KG1 (cell line): ENCODE measurements around the gene MOXD1.
A peak's percentile ranks its signal among the peaks of the same experiment; 100 is the strongest.
"Not testable (repeated sequence)": the region's sequence is repeated elsewhere in the genome, so short reads cannot be mapped to it uniquely, and the experiment has no call there.

Experiments
- DNase-seq: peaks from one replicate; lab custom pipeline; 2025; lab: John Stamatoyannopoulos, UW

The MOXD1 gene

DNA sequence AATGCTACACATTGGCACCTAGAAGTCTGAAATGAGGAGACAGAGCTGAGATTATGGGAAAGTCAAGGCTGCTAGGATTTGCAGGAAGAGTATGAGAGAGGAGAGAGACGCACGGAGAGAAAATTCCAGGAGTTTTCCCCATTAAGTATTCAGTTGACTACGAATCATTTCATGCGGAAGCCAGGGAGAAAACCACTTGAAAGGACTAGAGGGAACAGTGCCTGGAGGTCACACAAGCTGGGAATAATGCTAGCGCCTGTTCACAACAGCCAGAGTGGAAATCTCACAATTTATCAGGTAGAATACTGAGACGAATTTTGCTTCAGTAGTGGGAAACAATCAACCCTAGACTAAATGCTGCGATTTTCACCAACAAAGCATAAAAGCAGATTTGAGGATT lies 118.6 kb downstream of the MOXD1 start:
- DNase-seq = no peak

DNA sequence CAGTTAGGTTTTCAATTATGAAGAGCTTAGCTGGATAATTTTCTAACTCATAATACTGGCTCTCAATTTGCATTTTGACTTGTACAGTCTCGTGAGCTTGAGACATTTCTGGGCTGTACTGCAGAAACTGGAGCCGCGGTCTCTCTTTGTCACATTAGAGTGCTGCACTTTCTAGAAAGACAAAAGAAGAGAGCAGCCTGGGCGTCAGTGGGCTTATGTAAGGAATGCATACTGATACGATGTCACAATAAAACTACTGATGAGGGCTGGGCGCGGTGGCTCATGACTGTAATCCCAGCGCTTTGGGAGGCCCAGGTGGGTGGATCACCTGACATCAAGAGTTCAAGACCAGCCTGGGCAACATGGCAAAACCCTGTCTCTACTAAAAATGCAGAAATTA lies 120.8 kb downstream of the MOXD1 start:
- no peak for DNase-seq

DNA sequence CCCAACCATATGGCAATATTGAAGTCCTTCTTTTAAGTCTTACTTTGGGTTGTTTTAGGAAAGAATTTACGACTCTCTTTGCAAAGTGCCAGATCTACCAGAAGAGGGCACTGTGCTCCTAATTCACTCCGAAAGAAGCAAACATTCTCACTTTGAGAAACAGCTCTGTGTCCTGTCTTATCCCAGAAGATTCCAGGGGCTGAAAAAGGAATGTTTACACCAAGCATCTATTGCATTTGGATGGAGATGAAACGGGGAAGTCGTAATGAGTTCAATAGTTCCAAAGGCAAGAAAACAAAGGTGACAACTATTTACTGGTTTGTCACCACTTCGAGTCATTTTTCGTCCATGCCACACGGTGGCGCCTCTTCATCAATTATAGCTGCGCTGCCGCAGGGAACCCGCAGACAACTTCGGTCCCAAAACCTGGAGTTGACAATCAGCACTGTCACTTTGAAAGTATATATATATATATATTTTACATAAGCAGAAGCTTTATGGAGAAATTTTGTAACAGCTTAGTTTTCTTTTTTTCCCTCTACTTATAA lies 121.6 kb downstream of the MOXD1 start:
- DNase-seq = peak; percentile 81

DNA sequence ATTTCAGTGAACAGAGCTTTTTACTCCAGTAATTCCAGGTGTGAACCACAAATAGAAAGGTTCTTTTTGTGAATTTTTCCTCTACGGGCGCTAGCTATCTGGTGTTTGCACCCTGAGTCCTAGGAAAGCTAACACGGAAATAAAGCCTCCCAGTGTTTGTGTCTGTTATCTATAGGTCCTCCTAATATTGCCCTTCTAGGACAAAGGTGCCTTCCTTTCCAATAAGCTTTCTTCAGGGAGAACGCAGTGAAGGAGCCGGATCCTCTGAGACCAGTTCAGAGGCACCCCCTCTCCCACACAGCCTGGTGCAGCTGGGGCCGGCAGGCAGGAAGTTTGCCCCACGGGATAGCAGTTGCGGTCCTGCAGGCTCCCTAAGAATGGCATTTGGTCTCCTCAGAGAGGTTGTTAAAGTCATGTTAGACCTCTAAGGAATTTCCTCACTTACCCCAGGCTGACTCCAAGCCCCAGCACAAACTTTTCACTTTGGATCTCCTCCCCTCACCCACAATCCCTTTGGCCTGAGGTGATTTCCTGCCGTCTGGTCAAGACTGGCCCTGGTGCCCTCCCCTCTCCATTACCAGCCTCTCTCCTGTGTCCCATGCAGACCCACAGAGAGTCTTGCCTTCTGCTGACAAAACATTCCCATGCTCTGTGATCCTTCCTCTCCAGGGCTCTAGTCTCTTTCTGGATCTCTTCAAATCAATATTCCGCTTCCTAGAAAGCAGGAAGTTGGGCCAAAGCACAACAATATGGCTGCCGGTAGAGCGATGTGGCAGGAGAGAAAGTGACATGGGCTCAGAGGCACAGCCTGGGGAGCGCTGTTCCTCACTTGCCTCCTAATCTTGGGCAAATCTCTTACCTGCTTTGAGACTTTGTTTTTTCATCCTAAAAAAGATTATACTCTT lies 126.0 kb downstream of the MOXD1 start:
- DNase-seq = no peak

DNA sequence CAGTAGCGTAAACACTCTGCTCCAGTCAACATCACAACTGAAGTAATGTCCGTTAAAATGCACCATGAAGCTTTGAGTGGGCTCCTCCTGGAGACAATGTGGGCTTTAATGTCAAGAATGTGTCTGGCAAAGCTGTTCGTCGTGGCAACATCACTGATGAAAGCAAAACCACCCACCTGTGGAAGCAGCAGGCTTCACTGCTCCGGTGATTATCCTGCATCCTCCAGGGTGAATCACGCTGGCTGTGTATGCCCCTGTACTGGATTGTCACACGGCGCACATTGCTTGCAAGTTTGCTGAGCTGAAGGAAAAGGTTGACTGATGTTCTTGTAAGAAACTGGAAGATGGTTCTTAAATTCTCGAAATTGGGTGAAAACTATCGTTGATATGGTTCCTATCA lies 128.5 kb downstream of the MOXD1 start:
- DNase-seq = no peak

DNA sequence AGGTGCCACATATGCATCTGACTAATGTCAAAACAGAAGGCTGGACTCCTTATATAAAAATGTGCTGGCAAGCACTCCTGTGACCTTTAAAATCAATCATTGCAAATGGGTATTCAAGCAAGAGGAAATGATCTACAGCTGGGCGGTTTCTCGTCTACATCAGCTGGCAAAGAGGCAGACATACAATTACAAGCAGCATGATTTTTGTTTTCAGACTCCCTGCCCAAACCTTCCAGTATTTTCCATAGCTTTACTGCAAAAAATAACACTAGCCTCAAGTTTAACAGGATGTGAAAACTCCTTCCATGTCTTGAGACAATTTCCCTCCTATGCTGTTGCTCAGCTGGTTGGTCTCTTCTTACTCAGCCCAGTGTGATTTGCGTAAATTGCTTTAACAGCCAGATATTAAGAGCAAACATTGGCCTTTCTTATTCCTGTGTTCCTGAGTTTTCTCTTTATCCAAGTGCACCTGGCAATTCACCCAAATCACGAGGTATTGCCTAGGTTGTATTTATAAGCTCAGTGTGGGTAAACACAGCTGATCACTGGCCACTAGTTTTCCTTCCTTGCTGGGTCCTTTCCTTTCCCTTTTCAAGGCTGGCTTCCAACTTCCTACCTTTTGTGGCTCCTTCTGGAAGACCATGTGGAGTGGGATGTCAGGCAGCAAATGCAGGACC lies 130.4 kb downstream of the MOXD1 start:
- no peak for DNase-seq

DNA sequence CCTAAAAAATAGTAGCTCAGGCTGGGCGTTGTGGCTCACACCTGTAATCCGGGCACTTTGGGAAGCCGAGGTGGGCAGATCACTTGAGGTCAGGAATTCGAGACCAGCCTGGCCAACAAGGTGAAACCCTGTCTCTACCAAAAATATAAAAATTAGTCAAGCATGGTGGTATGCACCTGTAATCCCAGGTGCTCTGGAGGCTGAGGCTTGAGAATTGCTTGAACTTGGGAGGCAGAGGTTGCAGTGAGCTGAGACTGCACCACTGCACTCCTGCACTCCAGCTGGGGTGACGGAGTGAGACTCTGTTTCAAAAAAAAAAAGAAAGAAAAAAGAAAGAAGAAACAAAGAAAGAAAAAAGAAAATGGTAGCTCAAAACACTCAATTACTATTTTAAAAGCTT lies 132.6 kb downstream of the MOXD1 start:
- not testable (repeated sequence) for DNase-seq

DNA sequence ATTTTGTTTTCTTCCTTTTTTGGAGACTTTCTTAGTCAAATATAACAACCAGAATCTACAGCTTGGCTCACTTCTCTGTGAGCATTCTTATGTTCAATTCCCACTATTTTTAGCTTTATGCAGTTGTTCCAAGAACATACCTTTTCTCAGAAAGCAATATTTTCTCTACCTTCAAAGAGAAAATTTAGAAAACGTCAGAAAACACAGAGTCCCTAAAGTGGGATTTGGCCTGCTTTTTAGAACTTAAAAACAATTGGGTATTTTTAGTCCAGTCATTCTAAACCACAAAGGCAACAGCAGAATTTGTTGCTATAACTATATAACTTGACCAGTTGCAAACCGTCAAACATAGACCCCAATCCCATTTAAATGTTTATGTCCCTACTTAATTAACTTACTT lies 133.1 kb downstream of the MOXD1 start:
- no peak for DNase-seq

DNA sequence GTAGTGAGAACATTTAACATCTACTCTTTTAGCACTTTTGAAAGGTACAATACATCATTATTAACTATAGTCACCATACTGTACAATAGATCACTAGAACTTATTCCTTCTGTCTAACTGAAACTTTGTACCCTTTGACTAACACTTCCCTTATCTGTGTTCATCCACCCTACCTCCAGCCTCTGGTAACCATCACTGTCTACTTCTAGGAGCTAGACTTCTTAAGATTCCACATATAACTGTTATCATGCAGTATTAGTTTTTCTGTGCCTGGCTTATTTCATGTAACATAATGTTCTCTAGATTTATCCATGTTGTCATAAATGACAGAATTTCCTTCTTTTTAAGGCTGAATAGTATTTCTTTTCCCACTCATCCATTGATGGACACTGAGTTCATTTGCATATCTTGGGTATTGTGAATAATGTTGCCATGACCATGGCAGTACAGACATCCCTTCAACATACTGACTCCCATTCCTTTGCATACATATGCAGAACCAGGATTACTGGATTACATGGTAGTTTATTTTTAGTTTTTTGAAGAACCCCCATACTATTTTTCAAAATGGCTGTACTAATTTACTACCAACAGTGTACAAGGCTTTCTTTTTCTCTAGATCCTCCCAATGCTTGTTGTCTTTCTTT lies 135.7 kb downstream of the MOXD1 start:
- DNase-seq = no peak

DNA sequence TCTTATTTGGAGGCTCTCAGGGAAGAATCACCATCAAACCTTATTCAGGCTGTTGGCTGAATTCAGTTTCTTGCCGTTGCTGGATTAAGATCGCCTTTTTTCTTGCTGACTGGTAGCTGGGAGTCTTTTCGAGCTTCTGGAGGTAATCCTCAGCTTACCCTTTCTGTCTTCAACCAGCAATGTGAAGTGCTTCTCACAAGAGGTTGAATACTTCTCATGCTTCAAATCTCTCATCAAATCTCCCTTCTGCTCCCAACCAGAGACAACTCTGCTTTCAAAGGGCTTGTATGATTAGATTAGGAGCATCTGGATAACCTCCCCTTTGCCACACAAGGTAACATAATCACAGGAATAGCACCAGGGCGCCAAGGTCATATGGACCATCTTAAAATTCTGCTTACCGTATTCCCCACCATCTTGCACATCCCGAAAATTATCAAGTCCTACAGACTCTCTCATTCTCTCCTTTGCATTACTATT lies 137.2 kb downstream of the MOXD1 start:
- no peak for DNase-seq

DNA sequence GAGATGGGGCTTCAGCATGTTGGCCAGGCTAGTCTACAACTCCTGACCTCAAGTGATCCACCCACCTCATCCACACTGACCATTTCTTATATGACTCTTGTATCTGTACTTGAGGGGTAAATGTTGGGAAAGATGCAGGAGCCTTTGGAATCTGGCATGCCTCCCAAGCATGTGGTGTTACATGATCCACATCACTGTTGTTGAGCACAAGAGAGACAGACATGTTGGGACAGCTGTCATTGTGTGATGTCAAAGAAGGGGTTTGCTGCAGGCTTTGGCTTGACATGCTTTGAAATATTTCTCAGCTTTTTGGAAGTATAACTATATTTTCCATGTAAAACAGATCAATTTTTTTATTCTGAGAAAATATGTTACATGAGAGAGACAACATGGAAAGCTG lies 139.9 kb downstream of the MOXD1 start:
- no peak for DNase-seq

DNA sequence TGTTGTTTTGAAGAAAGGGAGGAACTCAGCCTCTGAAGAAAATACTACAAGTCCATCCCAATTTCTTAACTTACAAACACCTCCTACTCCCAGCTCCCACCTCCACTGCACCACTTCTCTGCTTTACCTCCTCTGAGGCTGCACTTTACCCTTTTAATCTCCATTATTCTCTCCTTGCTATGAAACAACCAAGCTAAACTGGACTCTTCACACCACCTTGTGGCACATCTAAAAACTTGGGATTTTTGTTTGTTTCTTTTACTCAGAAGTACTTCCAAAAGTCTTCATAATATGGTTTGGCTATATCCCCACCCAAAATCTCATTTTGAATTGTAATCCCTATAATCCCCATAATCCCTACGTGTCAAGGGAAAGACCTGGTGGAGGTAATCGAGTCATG lies 142.2 kb downstream of the MOXD1 start:
- no peak for DNase-seq

DNA sequence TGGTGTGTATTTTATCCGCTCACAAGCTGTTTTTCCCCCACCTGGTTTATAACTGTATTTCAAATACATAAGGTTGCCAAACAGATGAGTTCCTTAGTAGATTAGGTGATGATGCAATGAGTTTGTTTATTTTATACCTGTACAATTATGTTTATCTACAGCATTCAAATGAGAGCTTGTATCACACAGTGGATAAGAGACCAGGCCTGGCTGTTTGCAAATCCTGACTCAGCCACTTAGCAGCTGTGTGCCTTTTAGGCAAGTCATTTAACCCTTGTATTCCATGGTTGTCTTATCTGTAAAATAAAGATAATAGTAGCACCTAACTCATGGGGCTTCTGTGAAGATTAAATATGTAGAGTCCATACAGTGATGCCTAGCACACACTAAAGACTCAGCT lies 143.7 kb downstream of the MOXD1 start:
- DNase-seq = no peak

DNA sequence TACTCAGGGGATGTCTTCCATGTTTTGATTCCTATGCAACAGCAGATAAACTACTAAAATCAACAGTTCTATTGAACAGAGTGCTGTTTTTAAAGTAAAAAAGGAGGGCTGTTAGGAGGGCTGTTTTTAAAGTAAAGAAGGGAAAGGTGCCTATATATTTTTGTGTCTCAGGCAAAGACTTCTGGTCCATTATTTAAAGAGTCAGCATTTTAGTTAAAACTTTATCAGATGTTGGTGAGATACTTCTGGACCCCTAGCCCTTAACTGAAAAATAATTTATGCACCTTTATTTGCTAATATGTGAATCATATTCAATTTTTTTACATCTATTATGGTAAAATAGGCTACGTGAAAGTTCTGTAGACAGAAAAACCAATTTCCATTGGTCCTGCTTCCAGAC lies 144.8 kb downstream of the MOXD1 start:
- no peak for DNase-seq

DNA sequence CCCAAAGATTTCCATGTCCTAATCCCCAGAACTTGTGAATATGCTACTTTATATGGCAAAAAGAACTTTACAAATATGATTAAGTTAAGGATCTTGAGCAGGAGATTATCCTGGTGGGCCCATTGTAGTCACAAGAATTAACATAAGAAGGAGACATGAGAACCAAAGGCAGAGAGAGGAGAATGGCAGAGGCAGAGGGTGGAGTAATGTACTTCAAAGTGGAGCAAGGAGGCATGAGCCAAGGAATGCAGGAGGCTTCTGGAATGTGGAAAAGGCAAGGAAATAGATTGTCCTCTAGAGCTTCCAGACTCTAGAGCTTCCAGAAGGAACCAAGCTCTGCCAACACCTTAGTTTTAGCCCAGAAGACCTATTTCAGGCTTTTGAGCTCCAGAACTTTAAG lies 147.4 kb downstream of the MOXD1 start:
- DNase-seq = no peak

DNA sequence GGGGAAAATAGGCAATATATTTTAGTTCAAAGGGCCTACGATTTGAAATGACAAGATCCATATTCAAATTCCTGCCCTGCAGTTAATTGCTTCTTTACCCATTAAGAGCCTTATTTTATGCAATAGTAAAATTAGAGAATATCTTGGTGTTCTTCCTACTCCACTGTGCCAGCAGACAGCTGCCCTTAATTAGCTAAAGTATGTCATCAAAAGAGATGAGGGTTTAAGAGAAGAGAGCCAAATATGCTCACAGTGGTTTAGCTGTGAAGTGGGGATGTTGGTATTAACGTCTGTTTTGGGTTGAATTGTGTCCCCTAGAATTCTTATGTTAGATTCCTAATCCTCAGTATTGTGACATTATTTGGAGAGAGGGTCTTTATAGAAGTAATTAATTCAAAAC lies 148.1 kb downstream of the MOXD1 start:
- DNase-seq = no peak

DNA sequence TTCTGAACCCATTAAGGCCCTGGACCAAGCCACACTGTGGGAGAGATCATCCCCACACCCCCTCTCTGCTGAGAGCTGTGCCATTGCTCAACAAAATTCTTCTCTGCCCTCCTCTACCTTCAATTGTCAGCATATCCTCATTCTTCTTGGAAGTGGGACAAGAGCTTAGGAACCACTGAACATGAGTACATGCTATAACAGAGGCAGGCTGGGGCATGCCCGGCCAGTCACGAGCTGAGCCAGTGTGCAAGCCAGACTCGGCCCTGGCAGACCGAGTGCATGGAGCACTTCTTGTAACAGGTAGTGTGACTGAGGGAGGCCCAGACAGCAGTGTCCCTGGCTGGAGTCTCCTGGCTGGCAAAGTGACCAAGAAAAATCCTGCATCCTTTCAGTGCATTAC lies 149.2 kb downstream of the MOXD1 start:
- no peak for DNase-seq

DNA sequence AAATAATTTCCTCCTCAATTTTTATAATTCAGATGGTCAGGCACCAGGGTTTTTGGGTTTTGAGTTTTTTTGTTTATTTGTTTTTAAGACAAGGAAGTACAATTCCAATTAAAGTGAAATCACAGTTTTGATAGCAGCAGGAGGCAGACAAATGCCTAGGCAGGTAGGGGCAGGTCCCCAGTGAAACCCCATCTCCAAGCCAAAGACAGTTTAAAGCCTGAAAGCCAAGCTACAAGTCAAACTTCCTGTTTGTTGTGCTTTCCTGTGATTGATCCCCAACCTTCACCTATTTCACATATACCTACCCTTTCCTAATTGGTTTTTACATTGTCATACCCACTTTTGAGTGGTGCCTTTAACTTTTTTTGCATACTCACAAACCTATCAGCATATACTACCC lies 149.6 kb downstream of the MOXD1 start:
- no peak for DNase-seq

DNA sequence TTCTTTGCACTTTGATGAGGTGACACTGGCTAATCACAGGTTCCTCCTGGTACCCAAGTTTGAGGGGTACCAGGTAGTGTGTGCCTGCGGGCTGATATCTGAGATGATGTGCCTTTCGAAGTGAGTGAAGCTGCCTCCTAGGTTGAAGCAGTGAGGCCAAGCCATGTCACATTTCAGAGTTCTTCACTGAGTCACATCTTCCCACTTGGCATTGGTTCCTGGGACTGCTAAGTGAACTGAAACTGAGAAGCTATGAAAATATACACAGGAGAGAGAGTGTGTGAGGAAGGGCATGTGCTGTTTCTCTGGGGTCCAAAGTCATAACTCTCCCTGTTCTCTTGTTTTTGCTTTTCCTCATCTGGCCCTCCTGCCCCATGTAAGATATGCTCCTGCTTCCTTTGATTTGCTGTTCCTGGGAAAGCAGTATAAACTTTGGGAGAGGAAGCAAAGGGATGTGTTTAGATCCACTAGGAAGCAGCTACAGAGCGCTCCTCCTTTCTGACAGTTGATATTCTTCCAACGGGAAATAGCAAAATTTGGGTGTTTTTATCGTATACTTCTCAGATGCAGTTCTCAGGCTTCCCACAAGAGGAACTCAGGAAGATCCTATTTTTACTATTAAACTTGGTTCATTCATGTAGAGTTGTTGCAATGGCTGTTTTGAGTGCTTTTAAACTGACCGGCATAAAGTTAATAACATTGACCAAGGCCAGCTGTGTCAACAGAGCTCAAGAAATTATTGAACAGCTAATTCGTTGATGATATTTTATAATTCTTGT lies 153.7 kb downstream of the MOXD1 start:
- no peak for DNase-seq

DNA sequence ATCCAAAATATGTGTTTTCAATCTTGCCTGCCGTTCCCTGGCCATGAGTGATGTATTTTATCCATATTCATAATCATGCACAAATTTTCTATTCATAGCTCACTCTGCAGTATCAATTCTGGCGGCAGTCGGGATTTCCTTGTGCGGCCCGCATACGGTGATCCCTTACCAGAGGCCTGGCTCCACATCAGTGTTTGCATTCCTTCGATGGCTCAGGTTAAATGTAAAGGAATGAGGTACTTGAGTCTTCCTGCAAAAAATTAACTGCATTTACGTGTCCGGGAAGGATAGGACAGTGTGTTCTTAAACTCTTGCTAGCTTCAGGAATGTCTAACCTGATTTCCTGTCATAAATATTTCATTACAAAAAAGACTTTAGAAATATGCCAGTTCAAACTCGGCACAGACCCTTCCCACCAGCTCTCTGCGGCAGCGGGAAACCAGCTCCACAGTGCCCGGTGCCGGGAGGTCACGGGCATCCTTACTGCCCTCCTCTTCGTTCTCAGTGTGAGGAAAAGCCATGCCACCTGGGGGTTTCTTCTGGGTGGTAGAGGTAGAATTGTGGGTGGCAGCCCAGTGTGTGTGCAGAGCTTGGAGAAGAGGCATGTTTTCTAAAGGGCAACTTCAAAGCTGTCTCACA lies 154.5 kb downstream of the MOXD1 start:
- no peak for DNase-seq

DNA sequence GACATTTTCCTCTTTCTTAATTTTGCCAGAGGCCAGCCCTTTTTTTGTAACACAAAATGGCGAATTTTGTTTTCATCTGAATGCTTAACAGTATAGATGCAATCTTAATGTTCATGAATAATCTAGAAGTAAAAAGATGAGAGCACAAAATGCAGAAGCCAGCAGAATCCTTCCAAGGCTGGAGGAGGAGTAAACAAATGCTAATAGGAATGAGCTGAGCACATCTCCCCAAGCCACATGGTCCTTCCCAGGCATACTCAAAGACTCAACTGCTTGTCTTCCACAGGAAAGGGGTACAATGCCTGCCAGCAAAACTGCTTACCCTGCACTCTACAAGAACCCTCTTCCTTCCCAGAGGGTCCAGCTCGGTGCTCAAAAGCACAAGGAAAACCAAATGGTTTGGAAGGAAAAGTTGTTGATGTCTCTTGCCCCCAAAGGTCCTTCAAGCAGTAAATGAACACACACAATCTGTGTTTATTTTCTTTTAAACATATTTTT lies 155.1 kb downstream of the MOXD1 start:
- DNase-seq = no peak
